ENCODE results near the gene IGSF21.

Gene IGSF21

GRCh38 chr1:18192974-18193373, 85.4 kb downstream of the IGSF21 start:
- TF ChIP-seq REST (IDR thresholded peaks at IDR 0.05; ENCODE audit: low read depth) (no peak), USF1 (IDR thresholded peaks at IDR 0.05) (no peak), CEBPB (IDR thresholded peaks at IDR 0.05) (no peak), NFIC (IDR thresholded peaks at IDR 0.05) (no peak), YY1 (IDR thresholded peaks at IDR 0.05; ENCODE audit: low read depth) (no peak), EP300 (IDR thresholded peaks at IDR 0.05; ENCODE audit: borderline replicate concordance) (no peak), RAD21 (IDR thresholded peaks at IDR 0.05; ENCODE audit: low read depth) (no peak), TAF1 (IDR thresholded peaks at IDR 0.05; ENCODE audit: low read depth) (no peak), TEAD4 (IDR thresholded peaks at IDR 0.05) (no peak), CREB1 (IDR thresholded peaks at IDR 0.05; ENCODE audit: low read depth) (no peak), EGR1 (IDR thresholded peaks at IDR 0.05) (no peak), ZBTB7A (IDR thresholded peaks at IDR 0.05; ENCODE audit: low read depth) (no peak), TCF12 (IDR thresholded peaks at IDR 0.05; ENCODE audit: low read depth) (no peak), FOXM1 (IDR thresholded peaks at IDR 0.05; ENCODE audit: borderline replicate concordance, low read depth) (no peak)
- TF ChIP-seq, protein P1, sequence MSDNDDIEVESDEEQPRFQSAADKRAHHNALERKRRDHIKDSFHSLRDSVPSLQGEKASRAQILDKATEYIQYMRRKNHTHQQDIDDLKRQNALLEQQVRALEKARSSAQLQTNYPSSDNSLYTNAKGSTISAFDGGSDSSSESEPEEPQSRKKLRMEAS (IDR thresholded peaks at IDR 0.05): no peak

DNA sequence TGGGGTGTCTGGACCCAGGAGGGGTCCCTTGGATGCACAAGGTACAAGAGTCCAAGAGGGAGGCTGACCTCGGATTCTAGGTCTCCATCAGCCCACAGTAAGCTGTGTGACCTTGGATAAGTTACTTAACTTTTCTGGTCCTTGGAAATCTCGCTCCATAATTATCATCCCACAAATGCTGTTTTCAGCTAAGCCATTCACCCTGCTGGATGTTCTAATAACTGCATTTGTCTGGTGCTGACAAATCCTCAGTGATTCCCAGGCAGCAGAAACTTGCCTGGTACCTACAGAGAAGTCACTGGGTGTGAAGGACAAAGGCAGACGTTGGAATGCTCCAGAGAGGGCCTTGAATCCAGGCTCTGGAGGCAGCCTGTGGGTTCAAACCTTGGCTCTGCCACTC, 89.7 kb downstream of the IGSF21 start:
- TF ChIP-seq, protein P1 (IDR thresholded peaks at IDR 0.05): no peak
- TF ChIP-seq TCF12 (IDR thresholded peaks at IDR 0.05; ENCODE audit: low read depth): no peak
- no peak for TF ChIP-seq RAD21 (IDR thresholded peaks at IDR 0.05; ENCODE audit: low read depth)
- no peak for TF ChIP-seq NFIC (IDR thresholded peaks at IDR 0.05)
- no peak for TF ChIP-seq EGR1 (IDR thresholded peaks at IDR 0.05)
- TF ChIP-seq TAF1 (IDR thresholded peaks at IDR 0.05; ENCODE audit: low read depth): no peak
- no peak for TF ChIP-seq ZBTB7A (IDR thresholded peaks at IDR 0.05; ENCODE audit: low read depth)

- TF ChIP-seq REST (IDR thresholded peaks at IDR 0.05; ENCODE audit: low read depth): no peak
- no peak for TF ChIP-seq USF1 (IDR thresholded peaks at IDR 0.05)
- TF ChIP-seq CEBPB (IDR thresholded peaks at IDR 0.05): no peak
- TF ChIP-seq ZBTB7A (IDR thresholded peaks at IDR 0.05; ENCODE audit: low read depth): no peak
- no peak for TF ChIP-seq EP300 (IDR thresholded peaks at IDR 0.05; ENCODE audit: borderline replicate concordance)
- TF ChIP-seq, protein P1 (IDR thresholded peaks at IDR 0.05): no peak
- TF ChIP-seq RAD21 (IDR thresholded peaks at IDR 0.05; ENCODE audit: low read depth): no peak
- TF ChIP-seq TCF12 (IDR thresholded peaks at IDR 0.05; ENCODE audit: low read depth): no peak
Observed at GRCh38 chr1:18198260-18198659, 90.7 kb downstream of the IGSF21 start.

DNA sequence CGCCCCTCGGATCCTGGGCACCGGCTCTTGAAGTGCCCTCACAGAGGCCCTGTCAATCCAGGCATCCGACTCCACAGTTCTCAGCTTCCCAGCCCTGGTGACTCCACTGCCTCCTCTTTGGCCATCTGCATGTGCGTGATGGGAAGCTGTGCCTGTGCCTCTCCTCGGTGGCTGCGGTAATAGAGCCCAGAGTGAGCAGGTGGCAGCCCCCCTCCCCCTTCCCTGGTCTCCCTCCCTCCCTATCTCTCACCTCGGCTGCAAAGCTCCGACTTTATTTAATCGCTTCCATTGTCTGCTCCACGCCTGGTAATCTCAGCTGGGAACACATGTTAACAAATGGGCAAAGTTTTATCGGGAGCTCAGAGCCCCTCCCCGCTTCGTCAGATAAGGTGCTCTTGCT, 91.9 kb downstream of the IGSF21 start:
- no peak for TF ChIP-seq NFIC (IDR thresholded peaks at IDR 0.05)
- TF ChIP-seq USF1 (IDR thresholded peaks at IDR 0.05): no peak
- TF ChIP-seq, protein P1 (IDR thresholded peaks at IDR 0.05): no peak
- no peak for TF ChIP-seq YY1 (IDR thresholded peaks at IDR 0.05; ENCODE audit: low read depth)
- no peak for TF ChIP-seq REST (IDR thresholded peaks at IDR 0.05; ENCODE audit: low read depth)

Data from Ishikawa (cell line).